ENCODE data around the gene ID2.

Gene ID2

DNA sequence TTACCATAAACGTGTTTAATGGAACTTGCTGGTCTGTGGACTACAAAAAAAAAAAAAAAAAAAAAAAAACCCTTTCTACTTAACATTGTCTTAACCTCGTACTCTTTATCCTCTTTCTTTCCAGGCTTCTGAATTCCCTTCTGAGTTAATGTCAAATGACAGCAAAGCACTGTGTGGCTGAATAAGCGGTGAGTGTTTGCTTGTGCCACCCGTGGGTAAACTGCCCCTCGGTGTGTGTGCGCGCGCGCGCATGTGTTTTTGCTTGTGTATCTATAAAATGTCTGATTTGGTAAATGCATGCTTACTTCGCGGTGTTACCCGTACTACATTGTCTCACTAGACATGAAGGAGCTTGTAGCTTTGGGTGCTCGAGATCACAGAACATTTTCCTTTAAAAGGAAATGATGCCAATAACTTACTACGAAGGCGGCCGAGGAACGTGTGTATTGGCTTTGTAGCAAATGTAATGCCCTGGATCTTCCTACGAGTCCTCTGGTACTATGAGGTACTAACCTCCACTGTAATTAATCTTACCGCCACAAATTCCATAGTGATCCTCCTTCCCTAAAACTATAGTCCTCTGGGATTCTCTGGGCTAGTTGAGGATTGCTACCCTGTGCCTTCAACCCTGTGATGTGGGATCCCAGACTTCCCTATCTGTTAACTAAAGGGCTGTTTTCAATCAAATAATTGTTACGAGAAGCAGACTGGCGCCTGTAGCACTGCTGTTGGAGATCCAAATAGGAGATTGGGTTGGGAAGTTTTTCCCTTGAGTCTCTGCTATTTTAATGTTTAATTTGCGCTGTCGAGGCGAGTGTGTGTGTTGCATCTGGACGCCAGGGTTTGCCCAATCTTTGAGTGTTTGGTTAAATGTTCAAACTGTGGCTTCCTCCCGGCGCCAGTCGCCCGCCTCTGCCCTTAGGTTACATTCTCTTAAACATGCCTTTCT lies 1.1 kb downstream of the ID2 start:
- in situ Hi-C loops (cut with HindIII; ENCODE audit: low sequenced_read_pairs) = loop anchor here (10.0 kb wide), 1 partner anchor 128 kb away; no protein-coding TSS in a partner anchor

GRCh38 chr2:8684540-8684877 lies 2.7 kb downstream of the ID2 start:
- in situ Hi-C loops (cut with HindIII; ENCODE audit: low sequenced_read_pairs) = loop anchor here (10.0 kb wide), 1 partner anchor 130 kb away; no protein-coding TSS in a partner anchor

DNA sequence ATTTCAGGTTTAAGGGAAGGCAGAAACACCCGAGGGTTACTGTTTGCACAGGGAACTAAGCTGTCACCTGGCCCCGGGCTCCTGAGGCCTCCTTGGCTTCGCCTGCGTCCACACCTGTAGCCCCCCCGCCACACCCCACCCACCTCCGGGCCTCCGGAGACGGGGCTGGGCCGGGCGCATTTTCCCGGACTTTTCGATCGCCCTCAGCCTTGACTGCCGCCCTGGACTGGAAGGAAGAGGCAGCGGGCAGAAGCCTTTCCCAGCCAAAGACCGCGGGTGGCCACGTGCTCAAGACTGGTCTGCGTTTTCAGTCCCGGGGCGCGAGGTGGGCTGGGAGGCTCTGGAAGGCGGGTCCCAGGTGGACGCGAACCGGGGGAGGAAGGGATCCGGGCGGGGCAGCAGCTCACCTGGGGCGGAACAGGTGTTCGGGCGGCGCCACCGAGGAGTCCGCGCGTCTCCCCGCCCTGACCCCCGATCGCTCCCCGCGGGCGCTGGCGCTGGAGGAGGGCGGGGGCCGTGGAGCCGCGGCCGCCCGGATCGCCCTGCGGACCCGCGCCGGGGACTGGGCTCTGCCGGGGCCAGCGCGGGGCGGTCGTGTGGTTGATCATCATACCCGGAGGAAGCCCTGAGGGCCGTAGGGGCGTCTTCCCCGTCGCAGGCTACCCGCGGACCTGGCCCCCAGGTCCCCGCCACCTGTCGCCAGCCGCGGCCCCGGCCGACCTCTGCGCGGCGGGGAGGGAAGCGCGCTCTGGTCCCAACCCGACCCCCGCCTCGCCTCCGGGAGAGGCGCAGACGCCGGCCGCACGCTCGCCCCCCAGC lies 3.2 kb downstream of the ID2 start:
- in situ Hi-C loops (cut with HindIII; ENCODE audit: low sequenced_read_pairs) = loop anchor here (10.0 kb wide), 1 partner anchor 130 kb away; no protein-coding TSS in a partner anchor

GRCh38 chr2:8685697-8686358 lies 4.0 kb downstream of the ID2 start:
- in situ Hi-C loops (cut with HindIII; ENCODE audit: low sequenced_read_pairs) = loop anchor here (10.0 kb wide), 1 partner anchor 131 kb away; no protein-coding TSS in a partner anchor

- in situ Hi-C loops (cut with HindIII; ENCODE audit: low sequenced_read_pairs) = no loop called here
Measured at GRCh38 chr2:8691859-8692437, 10.1 kb downstream of the ID2 start.

GRCh38 chr2:8692783-8693156 lies 10.9 kb downstream of the ID2 start:
- in situ Hi-C loops (cut with HindIII; ENCODE audit: low sequenced_read_pairs) = no loop called here

- in situ Hi-C loops (cut with HindIII; ENCODE audit: low sequenced_read_pairs) = no loop called here
Measured at GRCh38 chr2:8693157-8693821, 11.4 kb downstream of the ID2 start.

DNA sequence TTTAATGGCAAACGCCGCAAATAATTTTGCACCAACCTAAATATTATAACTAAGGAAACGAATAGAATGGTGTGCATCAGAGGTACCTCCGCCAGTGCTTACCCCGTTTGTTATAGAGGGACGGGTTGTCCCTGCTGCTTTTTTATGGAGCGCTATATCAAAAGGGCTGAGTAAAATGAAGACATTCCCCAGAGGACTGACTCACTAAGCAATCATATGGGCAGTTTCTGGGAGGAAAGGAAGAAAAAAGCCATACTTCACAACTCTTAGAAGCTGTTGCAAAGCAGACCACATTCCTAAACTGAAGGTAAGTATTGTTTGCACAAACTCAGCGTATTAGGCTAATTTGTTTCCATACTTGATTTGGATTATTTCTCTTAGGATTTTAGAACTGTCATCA lies 12.9 kb downstream of the ID2 start:
- in situ Hi-C loops (cut with HindIII; ENCODE audit: low sequenced_read_pairs) = no loop called here

DNA sequence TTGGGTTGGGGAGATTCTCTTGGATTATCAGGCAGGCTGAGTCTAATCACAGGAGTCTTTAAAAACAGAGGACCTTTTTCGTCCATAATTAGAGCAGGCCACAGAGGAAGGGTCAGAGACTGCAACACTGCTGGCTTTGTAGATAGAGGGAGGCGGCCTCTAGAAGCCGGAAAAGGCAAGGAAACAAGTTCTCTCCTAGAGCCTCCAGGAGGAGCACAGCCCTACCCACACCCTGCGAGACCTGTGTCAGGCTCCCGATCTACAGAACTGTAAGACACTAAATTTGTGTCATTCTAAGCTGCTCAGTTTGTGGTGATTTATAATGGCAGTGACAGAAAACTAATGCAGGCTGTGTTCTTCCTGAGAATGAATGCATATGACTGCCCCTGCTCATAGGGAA lies 15.3 kb downstream of the ID2 start:
- in situ Hi-C loops (cut with HindIII; ENCODE audit: low sequenced_read_pairs) = no loop called here

DNA sequence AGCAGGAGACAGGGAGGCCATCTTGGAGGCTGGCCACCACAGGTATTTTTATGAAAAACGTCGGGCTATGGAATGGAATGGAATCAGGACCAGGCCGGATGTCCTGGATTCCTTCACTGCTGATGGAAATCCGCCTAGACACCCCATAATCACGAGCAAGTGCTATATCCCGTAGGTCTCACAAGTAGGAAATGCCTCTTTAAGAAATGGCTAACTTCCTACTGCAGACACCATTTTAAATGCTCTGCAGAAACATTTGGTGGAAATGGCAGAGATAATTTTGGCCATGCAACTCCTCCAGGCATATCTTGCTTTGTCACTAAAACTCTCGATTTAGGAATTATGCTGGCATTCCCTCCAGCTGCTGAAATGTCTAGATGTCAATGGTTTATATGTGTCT lies 18.0 kb downstream of the ID2 start:
- in situ Hi-C loops (cut with HindIII; ENCODE audit: low sequenced_read_pairs) = no loop called here

DNA sequence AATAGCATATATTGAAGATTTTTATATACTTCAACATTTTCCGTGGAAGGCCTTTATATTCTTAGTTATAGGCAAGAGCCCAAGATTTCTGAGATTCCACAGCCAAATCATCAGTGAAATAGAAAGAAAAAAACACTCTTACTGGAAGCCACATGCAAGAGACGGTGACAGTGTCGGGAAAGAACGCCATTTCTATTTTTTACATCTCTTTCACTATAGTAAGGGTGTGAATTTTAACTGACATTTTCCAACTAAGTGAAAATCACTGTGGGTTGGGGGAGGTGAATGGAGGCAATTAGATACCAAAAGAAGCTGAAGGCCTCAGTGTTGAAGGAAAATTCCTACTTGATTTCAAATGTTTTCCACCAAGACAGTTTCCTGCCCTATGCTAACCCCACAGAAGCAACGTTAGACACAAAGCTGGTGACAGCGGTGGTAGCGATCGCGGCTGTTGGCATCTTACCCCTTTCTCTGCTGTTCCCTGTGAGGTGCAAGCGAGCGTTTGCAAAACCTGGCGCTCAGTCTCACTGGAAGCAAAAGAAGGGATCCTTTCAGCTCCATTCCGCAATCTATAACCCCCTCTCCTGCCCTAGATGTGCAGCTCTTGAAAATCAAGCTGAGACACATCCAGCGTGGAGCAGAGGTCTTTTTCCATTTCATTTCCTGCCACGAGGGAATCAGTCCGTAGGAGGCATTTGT lies 20.0 kb downstream of the ID2 start:
- in situ Hi-C loops (cut with HindIII; ENCODE audit: low sequenced_read_pairs) = no loop called here

- in situ Hi-C loops (cut with HindIII; ENCODE audit: low sequenced_read_pairs) = no loop called here
Measured at GRCh38 chr2:8704906-8705305, 23.1 kb downstream of the ID2 start.

GRCh38 chr2:8709611-8710010 lies 27.8 kb downstream of the ID2 start:
- in situ Hi-C loops (cut with HindIII; ENCODE audit: low sequenced_read_pairs) = no loop called here

DNA sequence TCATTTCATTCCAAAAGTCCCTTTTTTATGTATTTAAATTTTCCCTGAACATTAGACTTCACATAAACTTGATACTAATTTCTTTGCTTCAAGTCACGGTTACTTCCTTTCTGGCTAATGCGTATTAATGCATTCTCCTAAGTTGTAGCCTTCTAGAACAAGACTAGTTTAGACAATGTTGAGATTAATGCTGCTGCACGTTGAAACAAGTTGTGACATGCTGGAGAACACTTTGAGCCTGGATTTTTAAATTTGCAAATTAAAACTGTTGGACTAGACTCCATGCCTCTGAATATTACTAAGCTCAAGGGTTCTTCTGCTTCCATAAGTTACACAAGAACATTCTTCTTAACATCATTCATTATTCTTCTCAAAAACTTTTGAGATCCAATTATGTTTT lies 29.1 kb downstream of the ID2 start:
- in situ Hi-C loops (cut with HindIII; ENCODE audit: low sequenced_read_pairs) = no loop called here

DNA sequence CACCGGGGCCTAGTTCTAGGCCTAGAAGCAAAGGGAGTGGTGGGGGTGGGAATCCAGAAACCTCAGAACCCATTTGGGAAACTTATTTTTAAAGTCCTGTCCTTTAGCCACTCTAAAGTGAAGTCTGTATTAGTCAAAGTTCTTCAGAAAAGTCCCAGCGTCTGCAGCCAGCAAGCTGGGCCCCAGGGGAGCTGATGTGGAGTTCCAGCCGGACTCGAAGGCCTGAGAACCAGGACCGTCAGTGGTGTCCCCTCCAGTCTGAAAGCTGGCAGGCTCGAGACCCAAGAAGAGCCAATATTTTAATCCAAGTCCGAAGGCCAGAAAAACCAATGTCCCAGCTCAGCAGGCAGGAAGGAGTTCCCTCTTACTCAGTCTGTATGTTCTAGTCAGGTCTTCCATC lies 32.4 kb downstream of the ID2 start:
- in situ Hi-C loops (cut with HindIII; ENCODE audit: low sequenced_read_pairs) = no loop called here

DNA sequence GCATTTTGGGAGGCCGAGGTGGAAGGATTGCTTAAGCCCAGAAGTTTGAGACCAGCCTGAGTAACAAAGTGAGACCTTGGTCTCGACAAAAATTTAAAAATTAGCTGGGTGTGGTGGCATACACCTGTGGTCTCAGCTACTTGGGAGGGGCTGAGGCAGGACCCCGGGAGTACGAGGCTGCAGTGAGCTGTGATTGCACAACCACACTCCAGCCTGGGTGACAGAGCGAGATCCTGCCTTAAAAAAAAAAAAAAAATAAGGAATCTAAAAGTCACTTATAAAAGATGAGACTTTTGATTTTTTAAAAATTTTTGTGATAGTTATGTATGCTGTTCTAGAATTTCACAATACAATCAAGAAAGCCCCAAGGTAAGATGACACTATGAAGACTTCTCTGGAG lies 33.1 kb downstream of the ID2 start:
- in situ Hi-C loops (cut with HindIII; ENCODE audit: low sequenced_read_pairs) = no loop called here

DNA sequence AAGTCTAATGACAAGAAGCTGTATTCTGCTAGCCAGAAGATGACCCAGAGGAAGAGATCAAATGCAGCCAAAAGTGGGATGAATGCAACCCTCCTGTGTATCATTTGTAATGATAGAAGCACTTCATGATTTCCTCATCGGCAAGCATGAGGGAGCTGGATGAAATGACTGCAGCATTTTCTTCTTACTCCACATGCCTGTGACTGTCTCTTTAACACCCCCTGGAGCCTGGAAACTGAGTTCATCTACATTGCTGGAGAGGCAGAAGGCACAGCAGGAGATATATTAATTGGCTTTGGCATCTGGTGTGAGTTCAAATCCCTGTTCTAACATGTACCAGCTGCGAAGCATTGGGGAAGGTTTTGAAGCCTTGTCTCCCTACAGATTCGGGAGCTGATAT lies 37.7 kb downstream of the ID2 start:
- in situ Hi-C loops (cut with HindIII; ENCODE audit: low sequenced_read_pairs) = no loop called here

DNA sequence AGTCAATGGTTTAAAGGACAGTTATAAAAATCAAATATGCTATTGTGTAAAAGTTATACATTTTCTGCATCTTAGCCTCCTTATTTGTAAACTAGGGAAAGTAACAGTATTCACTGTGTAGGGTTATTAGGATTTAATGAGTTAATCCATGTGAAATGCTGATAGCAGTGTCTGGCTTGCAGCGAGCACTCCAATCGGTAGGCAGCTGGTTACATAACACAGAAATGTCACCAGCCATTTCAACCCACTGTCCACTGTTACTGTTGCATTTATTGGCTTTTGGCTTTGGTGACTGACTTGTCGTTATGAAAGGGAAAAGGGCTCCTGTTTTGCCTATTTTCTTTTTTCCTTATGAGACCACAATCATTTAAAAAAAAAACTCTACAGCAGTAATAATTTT lies 38.9 kb downstream of the ID2 start:
- in situ Hi-C loops (cut with HindIII; ENCODE audit: low sequenced_read_pairs) = no loop called here

- in situ Hi-C loops (cut with HindIII; ENCODE audit: low sequenced_read_pairs) = no loop called here
Measured at GRCh38 chr2:8721410-8721809, 39.6 kb downstream of the ID2 start.

DNA sequence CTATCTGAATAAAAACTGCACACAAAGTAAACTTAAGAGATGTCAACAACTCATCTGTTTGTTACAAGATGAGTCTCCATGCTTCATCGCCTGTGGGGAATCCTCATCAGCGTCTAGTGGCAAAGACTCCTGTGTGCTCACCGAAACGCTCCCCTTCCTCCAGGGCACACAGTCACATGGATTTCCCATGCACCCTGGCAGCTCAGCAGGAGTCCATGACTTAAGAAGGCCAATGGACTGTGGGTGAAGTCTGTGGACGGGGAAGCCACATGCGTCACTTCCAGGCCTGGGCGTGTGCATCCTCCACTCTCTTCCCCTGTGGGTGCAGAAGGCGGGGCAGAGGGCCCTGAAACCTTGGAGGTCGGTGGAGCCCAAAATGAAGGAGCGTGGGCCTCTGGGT lies 41.1 kb downstream of the ID2 start:
- in situ Hi-C loops (cut with HindIII; ENCODE audit: low sequenced_read_pairs) = no loop called here
